GM20431 (cell line): ENCODE results near the gene CHSY3.

Experiments
- in situ Hi-C: fragments of 300-500 bp; cut with MseI, MboI; formaldehyde crosslinking; loops from one replicate; pipeline ENCODE4 v1.15.0; 2020; ENCODE audit warnings: low sequenced_read_pairs; ENCODE audit not compliant: unreplicated experiment

The CHSY3 gene

GRCh38 chr5:130074820-130075219 is 170.6 kb downstream of the CHSY3 start:
- in situ Hi-C loops, result no loop called here

- in situ Hi-C loops, result no loop called here
Observed at GRCh38 chr5:130077007-130077406, 172.7 kb downstream of the CHSY3 start.

GRCh38 chr5:130078661-130079060 is 174.4 kb downstream of the CHSY3 start:
- in situ Hi-C loops, result no loop called here

- in situ Hi-C loops, result no loop called here
Observed at GRCh38 chr5:130090569-130091270, 186.5 kb downstream of the CHSY3 start.

DNA sequence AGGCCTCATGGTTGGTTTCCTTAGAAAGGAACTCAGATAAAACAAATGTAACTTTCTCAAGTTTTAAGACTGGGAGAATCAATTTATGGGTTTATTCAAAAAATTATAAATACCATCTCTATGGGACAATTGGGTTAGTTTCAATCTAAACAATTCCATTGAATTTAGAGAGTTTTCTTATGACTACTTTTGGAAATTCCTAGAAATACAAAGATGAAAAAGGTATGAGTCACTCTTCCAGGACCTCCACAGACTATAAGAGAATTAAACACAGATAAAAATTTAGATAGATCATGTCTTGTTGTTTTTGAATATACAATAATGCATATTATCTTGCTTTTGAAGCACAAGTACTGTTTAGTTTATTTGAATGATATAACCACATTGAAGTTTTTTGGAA is 188.7 kb downstream of the CHSY3 start:
- in situ Hi-C loops, result no loop called here

DNA sequence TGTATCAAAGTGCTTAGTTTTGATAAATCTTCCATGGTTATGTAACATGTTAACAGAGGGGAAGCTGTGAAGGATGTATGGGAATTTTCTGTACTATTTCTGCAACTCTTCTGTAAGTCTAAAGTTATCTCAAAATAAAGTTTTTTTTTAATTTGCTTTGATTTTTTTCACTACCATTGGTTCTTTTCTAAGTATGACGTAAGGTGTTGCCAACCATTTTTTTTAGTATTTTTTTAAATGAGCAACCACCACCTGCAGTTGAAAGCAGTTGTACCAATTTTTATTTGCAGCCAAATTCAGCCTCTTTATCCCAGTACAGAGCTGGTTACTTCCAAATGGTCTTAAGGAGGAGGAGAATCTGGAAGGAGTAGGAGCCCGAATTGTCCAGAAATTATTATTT is 192.2 kb downstream of the CHSY3 start:
- in situ Hi-C loops, result no loop called here

DNA sequence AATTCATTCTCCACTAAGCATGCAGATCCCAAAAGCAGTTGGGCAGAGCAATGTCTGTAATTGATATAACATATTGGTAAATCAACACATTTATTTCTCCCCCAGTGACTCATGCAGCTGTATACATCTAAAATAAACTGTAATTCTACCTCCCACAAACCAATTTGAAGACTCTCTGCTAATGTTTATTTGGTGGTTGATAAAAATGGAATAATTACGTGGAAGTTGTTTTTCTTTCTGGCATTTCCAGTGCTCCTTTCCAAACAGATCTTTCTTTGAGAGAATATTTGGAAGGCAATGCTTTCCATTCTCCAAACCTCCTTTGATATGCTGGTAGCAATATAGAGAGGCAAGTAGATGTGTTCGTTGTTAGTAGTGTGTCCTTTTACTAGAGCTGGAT is 194.7 kb downstream of the CHSY3 start:
- in situ Hi-C loops, result no loop called here

GRCh38 chr5:130102375-130102774 is 198.1 kb downstream of the CHSY3 start:
- in situ Hi-C loops, result no loop called here

- in situ Hi-C loops, result no loop called here
Observed at GRCh38 chr5:130102960-130103359, 198.7 kb downstream of the CHSY3 start.

DNA sequence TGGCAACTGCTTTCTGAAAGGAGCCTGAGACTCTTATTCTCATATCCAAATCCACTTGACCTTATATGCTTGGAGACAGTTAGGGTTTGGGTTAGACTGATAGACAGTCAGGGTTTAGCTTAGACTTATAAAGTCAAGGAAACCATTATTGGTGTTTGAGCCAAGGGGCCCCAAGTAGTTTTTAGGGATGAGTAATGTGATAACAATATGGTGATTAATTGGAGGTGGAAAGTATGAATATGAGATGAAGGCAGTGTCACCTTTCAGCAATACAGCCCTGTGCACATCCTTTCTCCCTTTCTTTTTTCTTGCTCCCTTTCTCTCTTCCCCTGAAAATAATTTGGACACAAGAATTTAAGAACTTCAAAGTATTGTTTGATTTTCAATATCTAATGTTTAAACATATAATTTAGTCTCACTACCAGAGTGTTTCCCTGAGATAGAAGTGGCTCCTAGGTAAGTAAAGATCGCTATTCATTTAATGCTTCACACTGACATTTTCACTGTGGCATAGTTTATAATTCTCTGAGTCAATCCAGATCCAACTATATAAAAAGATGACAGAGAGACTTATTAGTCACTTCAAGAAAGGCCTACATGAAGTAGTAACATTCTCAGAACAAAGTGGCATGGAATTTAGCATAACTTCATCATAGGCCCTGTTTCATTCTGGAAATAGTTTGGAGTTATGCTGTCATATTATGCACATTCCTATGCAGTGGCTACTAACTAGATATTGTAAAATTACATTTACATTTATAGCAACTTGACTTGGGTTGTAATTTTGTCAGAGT is 200.8 kb downstream of the CHSY3 start:
- in situ Hi-C loops, result no loop called here

GRCh38 chr5:130106480-130106879 is 202.2 kb downstream of the CHSY3 start:
- in situ Hi-C loops, result no loop called here

DNA sequence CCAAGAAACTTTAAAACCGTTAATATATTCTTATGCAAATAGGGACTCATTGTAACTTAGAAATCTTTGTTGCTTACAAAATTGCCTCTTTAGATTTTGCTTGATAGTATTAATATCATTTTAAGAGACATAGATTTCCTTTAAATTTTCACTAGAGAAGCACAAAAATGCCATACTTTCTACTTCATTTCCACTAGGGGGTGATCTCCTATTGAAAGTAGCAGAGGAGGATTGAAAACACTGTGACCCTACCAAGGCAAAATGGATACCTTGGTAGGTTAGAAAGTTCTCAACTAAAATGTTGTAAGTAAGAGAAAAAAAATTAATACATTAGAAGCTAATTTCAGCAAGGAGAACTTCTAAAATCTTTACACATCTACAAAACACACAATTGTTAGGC is 204.9 kb downstream of the CHSY3 start:
- in situ Hi-C loops, result no loop called here

- in situ Hi-C loops, result no loop called here
Observed at GRCh38 chr5:130110328-130110727, 206.1 kb downstream of the CHSY3 start.

GRCh38 chr5:130111746-130112145 is 207.5 kb downstream of the CHSY3 start:
- in situ Hi-C loops, result no loop called here

GRCh38 chr5:130112246-130112645 is 208.0 kb downstream of the CHSY3 start:
- in situ Hi-C loops, result no loop called here

GRCh38 chr5:130115686-130116085 is 211.4 kb downstream of the CHSY3 start:
- in situ Hi-C loops, result no loop called here

GRCh38 chr5:130116462-130116861 is 212.2 kb downstream of the CHSY3 start:
- in situ Hi-C loops, result no loop called here

DNA sequence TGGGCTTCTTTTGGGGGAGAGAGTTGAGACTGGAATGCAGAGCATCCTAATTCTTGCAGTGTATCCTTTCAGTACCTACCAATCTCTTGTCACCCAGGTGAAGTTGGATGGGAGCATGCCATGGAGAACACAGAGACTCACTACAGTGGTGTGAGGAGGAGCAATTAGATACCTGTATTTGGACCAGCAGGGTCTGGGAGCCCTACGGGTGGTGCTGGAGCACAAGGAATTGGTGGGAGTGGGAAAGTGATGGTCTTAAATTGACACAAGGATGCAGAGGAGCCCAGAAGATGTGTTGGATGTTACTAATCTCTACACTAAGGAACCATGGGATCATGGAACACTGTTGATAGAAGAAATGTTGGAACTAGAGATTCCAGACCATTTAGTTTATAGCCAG is 212.7 kb downstream of the CHSY3 start:
- in situ Hi-C loops, result no loop called here

DNA sequence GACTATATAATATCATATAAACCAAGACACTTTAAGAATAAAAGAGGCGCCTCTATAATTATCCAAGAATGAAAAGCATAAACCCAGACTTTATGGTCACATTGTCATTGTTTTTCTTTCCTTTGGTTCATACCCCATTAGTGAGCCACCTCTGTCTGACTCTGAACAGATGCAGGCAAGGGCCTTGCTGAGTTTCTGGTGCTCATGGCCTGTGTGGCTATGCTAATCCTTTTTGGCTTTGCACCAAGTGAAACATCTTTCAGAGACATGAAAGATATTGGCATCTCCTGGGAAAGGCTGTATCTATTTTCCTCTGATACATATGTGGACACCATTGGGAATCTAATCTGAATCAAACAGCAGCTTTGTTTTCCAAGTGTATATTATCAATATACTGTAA is 222.5 kb downstream of the CHSY3 start:
- in situ Hi-C loops, result no loop called here

DNA sequence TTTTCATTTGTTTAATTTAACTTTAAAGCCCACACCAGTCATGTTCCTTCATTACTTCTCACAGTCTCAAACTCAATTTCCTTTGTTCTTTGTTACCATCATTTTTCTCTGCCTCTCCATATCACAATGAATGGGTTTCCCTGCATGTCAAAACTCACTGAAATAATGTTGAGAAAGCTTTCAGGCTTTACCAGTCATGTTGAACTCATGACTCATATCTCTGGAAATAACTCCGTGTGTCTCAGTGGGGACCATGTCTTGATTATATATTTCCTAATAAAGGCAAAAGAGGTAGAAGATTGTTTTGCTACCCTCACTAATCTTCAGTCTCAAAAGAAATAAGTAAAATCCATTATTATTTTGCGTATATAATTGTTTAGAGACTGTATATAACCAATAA is 231.2 kb downstream of the CHSY3 start:
- in situ Hi-C loops, result no loop called here

- in situ Hi-C loops, result no loop called here
Observed at GRCh38 chr5:130136300-130136699, 232.0 kb downstream of the CHSY3 start.

DNA sequence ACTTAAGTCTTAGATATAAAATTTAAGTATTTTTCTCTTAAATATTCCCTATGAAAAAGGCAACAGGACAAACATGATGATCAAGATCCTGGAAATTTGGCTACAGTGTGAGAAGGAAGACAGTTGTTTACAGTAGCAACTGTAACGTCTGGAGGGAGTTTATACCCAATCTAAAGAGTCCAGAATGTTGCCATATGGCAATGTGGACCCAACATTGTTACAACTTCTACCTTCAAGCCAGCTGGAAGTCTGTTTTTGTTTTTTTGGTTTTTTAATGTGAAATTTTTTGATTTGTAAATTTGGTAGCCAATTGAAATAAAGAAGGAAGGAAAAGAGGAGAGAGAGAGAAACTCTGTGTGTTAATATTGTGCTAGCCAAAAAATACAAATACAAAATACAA is 233.4 kb downstream of the CHSY3 start:
- in situ Hi-C loops, result no loop called here
